ENCODE results near the gene TMEM61. TPM values are rescaled to one million over a fixed set of nuclear protein-coding genes. Genes with fewer than 3 reads are reported as not detected.
"Not testable (repeated sequence)": the region's sequence is repeated elsewhere in the genome, so short reads cannot be mapped to it uniquely, and the experiment has no call there.

Gene TMEM61
- not detected for total RNA-seq

DNA sequence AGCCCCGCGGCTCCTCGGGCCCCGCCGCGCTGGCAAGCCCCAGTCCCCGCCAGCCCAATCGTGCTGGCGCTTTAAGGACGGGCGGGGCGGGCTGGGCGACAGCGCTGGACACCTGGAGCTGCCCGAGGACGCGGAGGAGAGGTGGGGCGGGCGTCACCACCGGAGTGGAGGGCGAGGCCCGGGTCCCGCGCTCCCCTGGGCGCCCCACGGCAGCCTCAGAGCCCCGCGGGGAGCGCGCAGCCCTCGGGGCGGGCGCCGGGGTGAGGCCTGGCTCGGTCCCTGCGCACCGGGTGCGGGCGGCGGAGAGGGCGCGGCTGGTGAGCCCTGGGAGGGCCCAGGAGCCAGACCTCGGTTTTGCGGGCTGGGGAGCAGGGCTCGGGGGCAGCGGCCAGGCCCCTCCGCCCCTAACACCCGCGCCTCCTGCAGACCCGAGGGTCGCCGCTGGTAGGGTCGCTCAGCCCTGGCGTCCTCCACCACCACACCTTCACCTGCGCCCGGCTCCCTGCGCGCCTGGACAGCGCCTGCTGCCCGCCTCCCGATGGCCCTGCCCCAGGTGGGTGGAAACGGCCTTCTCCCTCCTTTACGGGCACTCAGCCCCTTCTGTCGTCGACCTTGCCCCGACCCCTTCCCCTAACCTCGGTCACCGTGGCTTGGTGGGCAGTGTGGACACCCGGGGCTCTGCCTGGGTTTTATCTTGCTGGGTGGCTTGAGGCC, at the start of gene TMEM61:
Gene TMEM61, plus strand, starts transcription at position 101 of the 714 bp plus-strand sequence. Its CDS starts 438 bp downstream, at position 539.
- no peak for DNase-seq (ENCODE audit: low read depth in 2 of 3, low spot score in 2 of 3)

- no peak for DNase-seq (ENCODE audit: low read depth in 2 of 3, low spot score in 2 of 3)
Observed at GRCh38 chr1:54931275-54931840, 49.1 kb upstream of the TMEM61 start.

DNA sequence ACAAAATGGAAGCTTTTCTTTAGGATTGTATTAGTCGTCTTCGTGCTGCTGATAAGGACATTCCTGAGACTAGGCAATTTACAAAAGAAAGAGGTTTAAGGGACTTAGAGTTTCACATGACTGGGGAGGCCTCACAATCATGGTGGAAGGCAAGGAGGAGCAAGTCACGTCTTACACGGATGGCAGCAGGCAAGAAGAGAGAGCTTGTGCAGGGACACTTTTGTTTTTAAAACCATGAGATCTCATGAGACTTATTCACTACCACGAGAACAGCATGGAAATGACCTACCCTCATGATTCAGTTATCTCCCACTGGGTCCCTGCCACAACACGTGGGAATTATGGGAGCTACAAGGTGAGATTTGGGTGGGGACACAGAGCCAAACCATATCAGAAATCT, 46.3 kb upstream of the TMEM61 start:
- DNase-seq (ENCODE audit: low read depth in 2 of 3, low spot score in 2 of 3), result not testable (repeated sequence)

- DNase-seq (ENCODE audit: low read depth in 2 of 3, low spot score in 2 of 3), result no peak
Observed at GRCh38 chr1:54934869-54935268, 45.6 kb upstream of the TMEM61 start.

GRCh38 chr1:54936791-54937190, 43.6 kb upstream of the TMEM61 start:
- DNase-seq (ENCODE audit: low read depth in 2 of 3, low spot score in 2 of 3), result no peak

DNA sequence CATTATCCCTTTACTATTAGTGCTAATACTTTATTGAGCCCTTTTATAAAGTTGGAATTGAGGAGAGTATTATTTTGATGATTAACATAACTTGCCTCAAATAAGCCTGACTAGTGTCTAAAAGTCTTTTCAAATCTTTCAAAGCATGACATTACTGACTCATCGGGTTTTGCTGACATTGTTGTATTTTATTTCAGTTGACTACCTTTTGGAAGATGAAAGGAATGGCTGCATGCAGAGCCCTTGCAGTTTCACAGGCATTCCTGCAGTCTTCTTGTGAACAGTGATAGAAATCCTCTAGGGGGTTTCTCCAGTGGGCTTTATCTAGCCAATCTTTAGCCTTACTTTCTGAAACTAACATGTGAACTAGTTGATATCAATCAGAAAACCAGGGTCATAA, 43.0 kb upstream of the TMEM61 start:
- DNase-seq (ENCODE audit: low read depth in 2 of 3, low spot score in 2 of 3), result no peak

DNA sequence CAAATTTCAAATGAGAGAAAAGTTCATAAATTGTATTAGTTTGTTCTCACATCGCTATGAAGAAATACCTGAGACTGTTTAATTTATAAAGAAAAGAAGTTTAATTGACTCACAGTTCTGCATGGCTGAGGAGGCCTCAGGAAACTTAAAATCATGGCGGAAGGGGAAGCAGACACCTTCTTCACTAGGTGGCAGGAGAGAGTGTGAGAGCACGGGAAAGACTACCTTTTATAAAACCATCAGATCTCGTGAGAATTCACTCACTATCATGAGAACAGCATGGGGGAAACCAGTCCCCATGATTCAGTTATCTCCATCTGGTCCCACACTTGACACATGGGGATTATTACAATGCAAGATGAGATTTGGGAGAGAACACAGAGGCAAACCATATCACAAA, 41.5 kb upstream of the TMEM61 start:
- not testable (repeated sequence) for DNase-seq (ENCODE audit: low read depth in 2 of 3, low spot score in 2 of 3)

- no peak for DNase-seq (ENCODE audit: low read depth in 2 of 3, low spot score in 2 of 3)
Observed at GRCh38 chr1:54940042-54940441, 40.4 kb upstream of the TMEM61 start.

- DNase-seq (ENCODE audit: low read depth in 2 of 3, low spot score in 2 of 3), result no peak
Observed at GRCh38 chr1:54942976-54943375, 37.5 kb upstream of the TMEM61 start.

- DNase-seq (ENCODE audit: low read depth in 2 of 3, low spot score in 2 of 3), result peak; percentile 13 to 82 (median 68)
Observed at GRCh38 chr1:54944610-54945392, 35.6 kb upstream of the TMEM61 start.

GRCh38 chr1:54945393-54945936, 35.0 kb upstream of the TMEM61 start:
- DNase-seq (ENCODE audit: low read depth in 2 of 3, low spot score in 2 of 3), result no peak

DNA sequence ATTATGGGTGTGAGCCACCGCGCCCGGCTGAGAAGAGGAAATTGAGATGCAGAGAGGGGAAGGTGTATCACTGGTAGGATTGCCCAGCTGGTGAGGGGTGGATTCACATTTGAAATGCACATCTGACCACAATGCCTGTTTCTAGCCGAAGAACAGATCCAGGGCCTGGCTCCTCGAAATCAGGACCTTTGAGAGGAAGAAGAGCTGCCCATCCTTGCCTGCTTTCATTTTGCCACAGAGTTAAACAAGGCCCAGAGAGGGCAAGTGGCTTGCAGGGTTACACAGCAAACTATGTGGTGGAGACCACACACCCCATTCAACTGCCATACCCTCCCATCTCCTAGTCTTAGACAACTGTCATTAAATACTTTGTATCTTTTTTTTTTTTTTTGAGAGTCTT, 32.9 kb upstream of the TMEM61 start:
- no peak for DNase-seq (ENCODE audit: low read depth in 2 of 3, low spot score in 2 of 3)

DNA sequence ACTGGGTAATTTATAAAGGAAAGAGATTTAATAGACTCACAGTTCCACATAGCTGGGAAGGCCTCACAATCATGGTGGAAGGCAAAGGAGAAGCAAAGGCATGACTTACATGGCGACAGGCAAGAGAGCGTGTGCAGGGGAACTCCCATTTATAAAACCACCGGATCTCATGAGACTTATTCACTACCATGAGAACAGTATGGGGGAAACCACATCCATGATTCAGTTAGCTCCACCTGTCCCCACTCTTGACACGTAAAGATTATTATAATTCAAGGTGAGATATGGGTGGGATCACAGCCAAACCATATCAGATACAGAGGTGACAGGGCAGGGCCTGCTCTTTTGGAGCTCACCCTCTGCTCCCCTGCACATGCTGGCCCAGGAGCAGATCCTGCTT, 31.4 kb upstream of the TMEM61 start:
- no peak for DNase-seq (ENCODE audit: low read depth in 2 of 3, low spot score in 2 of 3)

DNA sequence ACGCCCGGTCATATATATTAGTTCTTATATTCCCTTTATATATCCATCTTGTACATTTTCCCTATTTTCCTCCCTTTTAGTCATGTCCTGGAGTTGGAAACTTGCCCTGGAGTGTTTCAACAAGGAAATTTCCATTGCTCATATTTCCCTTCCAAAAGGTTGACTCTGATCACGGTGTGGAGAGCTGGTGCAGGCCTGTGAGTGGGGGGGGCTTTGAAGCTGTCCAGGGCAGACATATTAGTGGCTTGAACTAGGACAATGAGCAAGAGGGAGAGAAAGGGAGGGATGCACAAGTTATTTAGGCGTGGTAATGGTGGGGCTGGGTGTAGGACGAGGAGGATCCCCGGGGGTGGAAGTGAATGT, 30.4 kb upstream of the TMEM61 start:
- no peak for DNase-seq (ENCODE audit: low read depth in 2 of 3, low spot score in 2 of 3)

DNA sequence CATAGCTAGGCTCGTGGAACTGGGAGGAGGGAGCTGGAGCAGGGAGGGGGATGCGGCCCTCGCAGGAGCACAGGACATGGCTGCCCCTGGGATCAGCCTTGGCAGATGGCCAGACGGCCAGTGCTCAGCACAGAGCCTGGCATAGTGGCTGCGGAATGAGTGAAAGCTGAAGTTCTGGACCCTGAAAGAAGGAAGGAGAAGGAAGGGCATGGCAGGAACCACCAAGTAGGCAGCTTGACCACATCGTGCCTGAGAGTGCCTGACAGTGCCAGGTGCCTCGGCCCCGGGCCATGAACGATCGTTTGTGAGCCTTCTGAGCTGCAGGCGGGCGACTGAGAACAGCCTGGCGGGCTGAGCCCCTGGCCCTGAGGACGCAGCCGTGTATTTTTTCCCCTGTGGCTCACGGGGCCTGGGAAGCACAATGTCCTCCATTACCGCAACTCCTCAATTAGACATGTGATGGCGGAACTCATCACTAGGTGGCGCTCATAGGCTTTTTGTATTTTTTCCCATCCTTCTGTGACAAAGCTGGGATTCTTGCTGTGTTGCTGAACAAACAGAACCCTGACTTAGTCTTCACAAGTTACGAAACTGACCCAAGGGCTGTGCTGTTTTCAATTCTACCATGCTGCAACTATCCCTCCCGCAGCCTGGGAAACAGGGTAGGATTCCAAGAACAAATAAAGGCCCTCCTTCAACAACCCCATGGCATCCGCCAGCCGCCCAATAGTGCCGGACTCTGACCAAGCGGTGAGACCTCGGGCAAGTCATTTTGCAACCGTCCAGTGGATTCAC, 29.9 kb upstream of the TMEM61 start:
- DNase-seq (ENCODE audit: low read depth in 2 of 3, low spot score in 2 of 3), result peak; percentile 21 to 75 (median 52)

- no peak for DNase-seq (ENCODE audit: low read depth in 2 of 3, low spot score in 2 of 3)
Observed at GRCh38 chr1:54951810-54952226, 28.6 kb upstream of the TMEM61 start.

- no peak for DNase-seq (ENCODE audit: low read depth in 2 of 3, low spot score in 2 of 3)
Observed at GRCh38 chr1:54952950-54953718, 27.3 kb upstream of the TMEM61 start.

DNA sequence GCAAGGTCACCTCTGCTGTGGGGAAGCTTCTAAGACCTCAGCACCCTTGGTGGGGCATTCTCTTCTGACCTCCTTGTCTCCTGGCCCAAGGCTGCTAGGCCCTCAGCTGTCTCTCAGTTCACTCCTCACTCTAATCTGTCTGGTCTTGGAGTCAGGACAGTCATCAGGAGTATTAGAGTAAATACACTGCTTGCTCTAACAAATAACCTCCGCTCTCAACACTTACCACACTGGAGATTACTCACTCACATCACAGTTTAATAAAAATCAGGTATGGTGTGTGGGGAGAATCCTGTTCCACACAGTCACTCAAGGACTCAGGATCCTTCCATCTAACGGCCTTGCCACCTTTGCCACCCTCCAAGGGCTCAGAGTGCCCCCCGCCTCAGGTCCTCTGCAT, 26.6 kb upstream of the TMEM61 start:
- no peak for DNase-seq (ENCODE audit: low read depth in 2 of 3, low spot score in 2 of 3)

GRCh38 chr1:54955359-54955758, 25.1 kb upstream of the TMEM61 start:
- no peak for DNase-seq (ENCODE audit: low read depth in 2 of 3, low spot score in 2 of 3)

GRCh38 chr1:54956726-54957125, 23.7 kb upstream of the TMEM61 start:
- DNase-seq (ENCODE audit: low read depth in 2 of 3, low spot score in 2 of 3), result no peak
